GM23248 (cell line): Measurements from ENCODE around the gene CDIP1.

Experiments
- EZH2 ChIP-seq: fragments of 200-600 bp; sonication (generic); IDR thresholded peaks from 2 replicates; pipeline ENCODE4 v1.6.1; 2018; ENCODE audit warnings: antibody characterized with exemption, mild to moderate bottlenecking; ENCODE audit not compliant: insufficient read depth, poor library complexity, severe bottlenecking
- EZH2phosphoT487 ChIP-seq: fragments of 200-600 bp; sonication (generic); IDR thresholded peaks from 2 replicates; pipeline ENCODE4 v1.6.1; 2018; ENCODE audit warnings: antibody characterized with exemption, moderate library complexity, mild to moderate bottlenecking, low read depth; ENCODE audit not compliant: insufficient read depth

DNA sequence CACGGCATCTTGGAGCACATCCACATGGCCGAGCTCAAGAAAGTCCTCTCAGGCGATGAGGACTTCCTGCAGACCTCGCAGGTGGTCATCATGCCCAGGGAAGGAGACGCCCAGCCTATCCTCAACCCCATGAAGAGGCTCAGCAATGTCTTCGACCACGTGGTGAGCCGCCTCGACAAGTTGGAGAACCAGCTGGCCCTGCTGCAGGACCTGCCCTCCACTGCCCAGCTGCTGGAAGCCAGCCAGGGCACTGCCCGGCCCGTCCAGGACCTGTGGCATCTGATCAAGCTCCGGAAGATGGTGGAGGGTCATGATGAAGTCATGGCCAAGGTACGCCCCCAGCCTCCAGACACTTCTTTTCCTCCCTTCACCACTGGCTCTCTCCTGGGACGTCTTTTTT is 18.0 kb upstream of the CDIP1 start:
- TF ChIP-seq EZH2 (no peak), EZH2phosphoT487 (no peak)
